Measurements from ENCODE around the gene ERC1. TPM values are rescaled to one million over a fixed set of nuclear protein-coding genes. Genes with fewer than 3 reads are reported as not detected.
A peak's percentile ranks its signal among the peaks of the same experiment; 100 is the strongest.

Gene ERC1
- total RNA-seq, 4 donors from 2014 or later, result 58.0 to 83.2 (median 73.5) TPM

GRCh38 chr12:1422604-1423315 lies 431.7 kb downstream of the ERC1 start:
- H3K4me3 ChIP-seq, result no peak overlapping the region
- TF ChIP-seq POLR2A (IDR thresholded peaks at IDR 0.05) (no peak), CTCF (IDR thresholded peaks at IDR 0.05) (no peak)
- H3K9me3 ChIP-seq, result peaks cover 0 to 22% (median 4%) of the 10 kb centered on the region in 4 donors
- DNase-seq (ENCODE audit: low spot score in 2 of 2), result no peak
- no peak overlapping the region for H3K27ac ChIP-seq
- no peaks in the 10 kb centered on the region for H3K27me3 ChIP-seq
- WGBS, 2 donors, result 92% methylated on average over 4 of the region's 4 CpGs
- H3K4me1 ChIP-seq, result no peaks in the 10 kb centered on the region
- peaks cover 0 to 29% (median 3%) of the 10 kb centered on the region in 3 donors for H3K36me3 ChIP-seq

- H3K4me1 ChIP-seq, result peaks cover 0 to 14% (median 0%) of the 10 kb centered on the region in 4 donors
- H3K36me3 ChIP-seq, result peaks cover 0 to 15% (median 0%) of the 10 kb centered on the region in 3 donors
- no peak for TF ChIP-seq CTCF (IDR thresholded peaks at IDR 0.05)
- no peak for TF ChIP-seq EP300 (IDR thresholded peaks at IDR 0.05)
- no peak for TF ChIP-seq POLR2A (IDR thresholded peaks at IDR 0.05)
- DNase-seq (ENCODE audit: low spot score in 2 of 2), result no peak
- H3K27me3 ChIP-seq, result no peaks in the 10 kb centered on the region
- H3K9me3 ChIP-seq, result peaks cover 0 to 21% (median 4%) of the 10 kb centered on the region in 4 donors
- no peak overlapping the region for H3K27ac ChIP-seq
- H3K4me3 ChIP-seq, result no peak overlapping the region
- 79 to 80% methylated on average over 4 of the region's 4 CpGs for WGBS, 2 donors
Observed at GRCh38 chr12:1424674-1425395, 433.8 kb downstream of the ERC1 start.

- H3K4me1 ChIP-seq, result peaks cover 0 to 16% (median 0%) of the 10 kb centered on the region in 4 donors
- DNase-seq (ENCODE audit: low spot score in 2 of 2), result no peak
- H3K27ac ChIP-seq, result no peak overlapping the region
- H3K27me3 ChIP-seq, result no peaks in the 10 kb centered on the region
- TF ChIP-seq EP300 (IDR thresholded peaks at IDR 0.05) (no peak), CTCF (IDR thresholded peaks at IDR 0.05) (no peak), POLR2A (IDR thresholded peaks at IDR 0.05) (no peak)
- 81 to 82% methylated on average over 3 of the region's 3 CpGs for WGBS, 2 donors
- peaks cover 0 to 15% (median 0%) of the 10 kb centered on the region in 3 donors for H3K36me3 ChIP-seq
- no peak overlapping the region for H3K4me3 ChIP-seq
- peaks cover 0 to 16% (median 4%) of the 10 kb centered on the region in 4 donors for H3K9me3 ChIP-seq
Observed at GRCh38 chr12:1425396-1425729, 434.3 kb downstream of the ERC1 start.

- DNase-seq (ENCODE audit: low spot score in 2 of 2), result no peak
- Histone ChIP-seq H3K27ac (peak overlapping the region in 1 of 4 donors; percentile 37), H3K9me3 (no peaks in the 10 kb centered on the region), H3K27me3 (no peaks in the 10 kb centered on the region), H3K4me3 (no peak overlapping the region), H3K36me3 (no peaks in the 10 kb centered on the region), H3K4me1 (peaks cover 0 to 16% (median 0%) of the 10 kb centered on the region in 4 donors)
- no peak for TF ChIP-seq CTCF (IDR thresholded peaks at IDR 0.05)
- TF ChIP-seq EP300 (IDR thresholded peaks at IDR 0.05), result no peak
- TF ChIP-seq POLR2A (IDR thresholded peaks at IDR 0.05), result no peak
- 59 to 62% methylated on average over 5 of the region's 5 CpGs for WGBS, 2 donors
Observed at GRCh38 chr12:1428671-1429070, 437.6 kb downstream of the ERC1 start.

- peak in 1 of 2 donors; percentile 33 for DNase-seq (ENCODE audit: low spot score in 2 of 2)
- TF ChIP-seq CTCF (IDR thresholded peaks at IDR 0.05) (no peak), POLR2A (IDR thresholded peaks at IDR 0.05) (no peak), EP300 (IDR thresholded peaks at IDR 0.05) (peak in 1 of 2 donors; percentile 47)
- no peaks in the 10 kb centered on the region for H3K36me3 ChIP-seq
- H3K4me3 ChIP-seq, result no peak overlapping the region
- H3K4me1 ChIP-seq, result peaks cover 0 to 22% (median 0%) of the 10 kb centered on the region in 4 donors
- 83 to 85% methylated on average over 4 of the region's 4 CpGs for WGBS, 2 donors
- no peaks in the 10 kb centered on the region for H3K27me3 ChIP-seq
- peak overlapping the region in 1 of 4 donors; percentile 41 for H3K27ac ChIP-seq
- no peaks in the 10 kb centered on the region for H3K9me3 ChIP-seq
Observed at GRCh38 chr12:1429980-1430379, 439.0 kb downstream of the ERC1 start.

Data from tibial nerve (tissue), 4 donors.